ENCODE measurements around the gene ANKRD65. TPM values are rescaled to one million over a fixed set of nuclear protein-coding genes. Genes with fewer than 3 reads are reported as not detected.
A peak's percentile ranks its signal among the peaks of the same experiment; 100 is the strongest.

The ANKRD65 gene
- total and polyA plus RNA-seq, 2 experiments from 2014 or later: 0.32 to 0.60 TPM

DNA sequence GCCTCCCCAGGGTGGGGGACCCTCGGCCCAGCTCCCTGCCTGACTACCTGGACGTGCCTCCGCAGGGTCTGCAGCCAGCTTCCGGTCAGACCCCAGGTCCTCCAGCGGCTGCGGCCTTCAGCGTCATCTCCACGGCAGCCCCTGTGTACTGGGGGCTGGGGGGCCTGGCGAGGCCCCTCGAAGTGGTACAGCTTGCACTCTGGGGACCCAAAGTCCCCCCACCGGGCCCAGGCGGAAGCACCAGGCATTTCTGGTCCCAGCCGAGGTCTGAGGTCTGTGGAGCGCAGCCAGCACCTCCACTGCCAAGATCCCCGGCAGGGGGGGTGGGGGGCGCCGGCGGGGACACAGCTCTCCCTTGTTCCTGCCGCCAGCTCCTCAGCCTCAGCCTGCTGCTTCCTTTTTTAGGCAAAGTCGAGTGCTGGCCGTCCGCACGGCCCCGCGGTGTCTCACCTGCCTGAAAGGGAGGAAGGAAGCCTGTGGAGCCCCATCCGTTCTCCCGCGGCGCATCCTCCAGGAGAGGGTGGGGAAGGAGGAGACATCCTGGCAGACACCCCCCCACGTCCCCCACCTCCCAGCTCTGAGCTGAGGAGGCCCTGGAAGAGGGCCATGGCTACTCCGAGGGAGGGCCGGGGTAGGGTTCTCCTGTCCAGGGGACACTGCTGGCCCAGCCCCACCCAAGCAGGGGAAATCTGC is 13.2 kb upstream of the ANKRD65 start:
- Histone ChIP-seq H3K4me3 (no peak overlapping the region), H3K9me3 (ENCODE audit: low read depth) (no peaks in the 10 kb centered on the region), H3K27me3 (peaks cover 2% of the 10 kb centered on the region), H3K27ac (peak overlapping the region; percentile 79), H3K36me3 (no peaks in the 10 kb centered on the region), H3K4me1 (ENCODE audit: low read depth) (peaks cover 50% of the 10 kb centered on the region)
- TF ChIP-seq, protein P1, sequence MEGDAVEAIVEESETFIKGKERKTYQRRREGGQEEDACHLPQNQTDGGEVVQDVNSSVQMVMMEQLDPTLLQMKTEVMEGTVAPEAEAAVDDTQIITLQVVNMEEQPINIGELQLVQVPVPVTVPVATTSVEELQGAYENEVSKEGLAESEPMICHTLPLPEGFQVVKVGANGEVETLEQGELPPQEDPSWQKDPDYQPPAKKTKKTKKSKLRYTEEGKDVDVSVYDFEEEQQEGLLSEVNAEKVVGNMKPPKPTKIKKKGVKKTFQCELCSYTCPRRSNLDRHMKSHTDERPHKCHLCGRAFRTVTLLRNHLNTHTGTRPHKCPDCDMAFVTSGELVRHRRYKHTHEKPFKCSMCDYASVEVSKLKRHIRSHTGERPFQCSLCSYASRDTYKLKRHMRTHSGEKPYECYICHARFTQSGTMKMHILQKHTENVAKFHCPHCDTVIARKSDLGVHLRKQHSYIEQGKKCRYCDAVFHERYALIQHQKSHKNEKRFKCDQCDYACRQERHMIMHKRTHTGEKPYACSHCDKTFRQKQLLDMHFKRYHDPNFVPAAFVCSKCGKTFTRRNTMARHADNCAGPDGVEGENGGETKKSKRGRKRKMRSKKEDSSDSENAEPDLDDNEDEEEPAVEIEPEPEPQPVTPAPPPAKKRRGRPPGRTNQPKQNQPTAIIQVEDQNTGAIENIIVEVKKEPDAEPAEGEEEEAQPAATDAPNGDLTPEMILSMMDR (IDR thresholded peaks at IDR 0.05; ENCODE audit: low read depth, low read length): no peak
- DNase-seq (ENCODE audit: low read depth in 1 of 2, low spot score in 1 of 2): peak; percentile 52 to 72

DNA sequence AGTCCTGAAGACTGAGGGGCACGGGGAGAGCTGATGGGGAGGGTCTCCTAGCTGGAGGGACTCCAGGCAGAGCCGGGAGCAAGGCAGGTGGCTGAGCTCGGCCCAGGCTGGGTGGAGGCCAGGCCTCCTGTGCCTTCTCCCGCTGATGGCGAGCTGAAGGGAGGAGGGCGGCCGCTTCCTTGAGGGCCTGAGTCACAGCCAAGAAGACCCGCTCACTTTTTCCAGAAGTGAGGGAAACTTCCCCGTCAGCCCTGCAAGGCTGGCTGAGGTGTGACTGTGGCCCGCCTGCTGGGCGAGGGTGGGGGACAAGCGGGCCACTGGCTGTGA is 12.7 kb upstream of the ANKRD65 start:
- Histone ChIP-seq H3K4me3 (no peak overlapping the region), H3K27ac (peak overlapping the region; percentile 79), H3K4me1 (ENCODE audit: low read depth) (peaks cover 50% of the 10 kb centered on the region)

GRCh38 chr1:1432951-1433803 is 12.1 kb upstream of the ANKRD65 start:
- peaks cover 2% of the 10 kb centered on the region for H3K27me3 ChIP-seq
- DNase-seq (ENCODE audit: low read depth in 1 of 2, low spot score in 1 of 2): peak; percentile 32 to 56
- no peak overlapping the region for H3K4me3 ChIP-seq
- no peaks in the 10 kb centered on the region for H3K36me3 ChIP-seq
- TF ChIP-seq, protein P1 (IDR thresholded peaks at IDR 0.05; ENCODE audit: low read depth, low read length): no peak
- H3K9me3 ChIP-seq (ENCODE audit: low read depth): no peaks in the 10 kb centered on the region
- peaks cover 50% of the 10 kb centered on the region for H3K4me1 ChIP-seq (ENCODE audit: low read depth)
- H3K27ac ChIP-seq: peak overlapping the region; percentile 79

More for the DNA sequence above, 12.7 kb upstream of the ANKRD65 start:
- H3K27me3 ChIP-seq: peaks cover 2% of the 10 kb centered on the region
- TF ChIP-seq, protein P1 (IDR thresholded peaks at IDR 0.05; ENCODE audit: low read depth, low read length): no peak
- H3K9me3 ChIP-seq (ENCODE audit: low read depth): no peaks in the 10 kb centered on the region
- peak in 1 of 2 donors; percentile 76 for DNase-seq (ENCODE audit: low read depth in 1 of 2, low spot score in 1 of 2)
- no peaks in the 10 kb centered on the region for H3K36me3 ChIP-seq

GRCh38 chr1:1432274-1432950 is 11.3 kb upstream of the ANKRD65 start:
- no peak overlapping the region for H3K4me3 ChIP-seq
- TF ChIP-seq, protein P1 (IDR thresholded peaks at IDR 0.05; ENCODE audit: low read depth, low read length): no peak
- H3K27ac ChIP-seq: peak overlapping the region; percentile 79
- peaks cover 2% of the 10 kb centered on the region for H3K27me3 ChIP-seq
- H3K4me1 ChIP-seq (ENCODE audit: low read depth): peaks cover 50% of the 10 kb centered on the region
- no peaks in the 10 kb centered on the region for H3K36me3 ChIP-seq
- H3K9me3 ChIP-seq (ENCODE audit: low read depth): no peaks in the 10 kb centered on the region
- no peak for DNase-seq (ENCODE audit: low read depth in 1 of 2, low spot score in 1 of 2)

- no peaks in the 10 kb centered on the region for H3K36me3 ChIP-seq
- H3K9me3 ChIP-seq (ENCODE audit: low read depth): no peaks in the 10 kb centered on the region
- H3K4me3 ChIP-seq: no peak overlapping the region
- peak; percentile 53 to 63 for DNase-seq (ENCODE audit: low read depth in 1 of 2, low spot score in 1 of 2)
- H3K4me1 ChIP-seq (ENCODE audit: low read depth): peaks cover 50% of the 10 kb centered on the region
- H3K27ac ChIP-seq: peak overlapping the region; percentile 79
- TF ChIP-seq, protein P1 (IDR thresholded peaks at IDR 0.05; ENCODE audit: low read depth, low read length): no peak
- H3K27me3 ChIP-seq: peaks cover 2% of the 10 kb centered on the region
These were observed 10.8 kb upstream of the ANKRD65 start for GRCh38 chr1:1431845-1432273.
